Thoracic aorta (tissue), 2 donors: ENCODE results near the gene PPP3CA. TPM values are rescaled to one million over a fixed set of nuclear protein-coding genes. Genes with fewer than 3 reads are reported as not detected.
A peak's percentile ranks its signal among the peaks of the same experiment; 100 is the strongest.

Experiments used
- ATAC-seq: fragments of 150-250 bp; one replicate; pipeline ENCODE4 v1.8.0; 2017; ENCODE audit warnings: low read depth; ENCODE audit not compliant: insufficient number of reproducible peaks, low FRiP score
- DNase-seq: peaks from one replicate; pipeline ENCODE4 v3.0.0-alpha.2; 2020; ENCODE audit warnings: low spot score
- H3K27ac ChIP-seq, 2 donors: fragments of 200-600 bp; sonication (generic); 1 replicate in 1 of 2; 2 replicates in 1 of 2; pipeline ENCODE4 v1.5.1; 2016; ENCODE audit warnings: mild to moderate bottlenecking in 2 of 2, moderate library complexity in 2 of 2
- H3K27me3 ChIP-seq: fragments of 200-600 bp; sonication (generic); replicated peaks from 2 replicates; pipeline ENCODE4 v1.6.0; 2016; ENCODE audit warnings: mild to moderate bottlenecking; ENCODE audit not compliant: insufficient read depth
- H3K36me3 ChIP-seq: fragments of 200-600 bp; sonication (generic); one replicate; pipeline ENCODE4 v1.5.1; 2016
- H3K4me1 ChIP-seq, 2 donors: fragments of 200-600 bp; sonication (generic); 1 replicate in 1 of 2; 2 replicates in 1 of 2; pipeline versions ENCODE4 v1.5.1 to v1.6.0; 2016; ENCODE audit warnings: low read depth in 2 of 2, mild to moderate bottlenecking in 1 of 2; ENCODE audit not compliant: control insufficient read depth in 1 of 2
- H3K4me3 ChIP-seq: fragments of 200-600 bp; sonication (generic); 2 replicates; pipeline ENCODE4 v1.5.1; 2016; ENCODE audit warnings: mild to moderate bottlenecking
- H3K9me3 ChIP-seq: fragments of 200-600 bp; sonication (generic); 2 replicates; pipeline ENCODE4 v1.5.1; 2016
- CTCF ChIP-seq: fragments of 200-600 bp; sonication (generic); IDR thresholded peaks from one replicate; pipeline ENCODE4 v1.5.1; 2019; ENCODE audit warnings: antibody characterized with exemption
- total RNA-seq, 2 donors: library from RNA; depleted of rRNA; stranded (reverse); fragments of >200 nt; gene quantifications; one replicate each; pipeline versions ENCODE4 v1.1.0 to v1.2.3, GENCODE V29; 2016

The PPP3CA gene
- total RNA-seq, 2 donors from 2014 or later, result 21.9 to 43.2 TPM

GRCh38 chr4:101192244-101192643 is 155.1 kb downstream of the PPP3CA start:
- TF ChIP-seq CTCF, result no peak
- H3K9me3 ChIP-seq, result no peaks in the 10 kb centered on the region
- peak overlapping the region; percentile 14 to 54 for H3K27ac ChIP-seq
- peaks cover 12 to 24% of the 10 kb centered on the region in 2 donors for H3K4me1 ChIP-seq
- no peaks in the 10 kb centered on the region for H3K36me3 ChIP-seq
- peak overlapping the region; percentile 48 for H3K4me3 ChIP-seq
- no peak for DNase-seq
- no peak for ATAC-seq
- H3K27me3 ChIP-seq, result no peaks in the 10 kb centered on the region

DNA sequence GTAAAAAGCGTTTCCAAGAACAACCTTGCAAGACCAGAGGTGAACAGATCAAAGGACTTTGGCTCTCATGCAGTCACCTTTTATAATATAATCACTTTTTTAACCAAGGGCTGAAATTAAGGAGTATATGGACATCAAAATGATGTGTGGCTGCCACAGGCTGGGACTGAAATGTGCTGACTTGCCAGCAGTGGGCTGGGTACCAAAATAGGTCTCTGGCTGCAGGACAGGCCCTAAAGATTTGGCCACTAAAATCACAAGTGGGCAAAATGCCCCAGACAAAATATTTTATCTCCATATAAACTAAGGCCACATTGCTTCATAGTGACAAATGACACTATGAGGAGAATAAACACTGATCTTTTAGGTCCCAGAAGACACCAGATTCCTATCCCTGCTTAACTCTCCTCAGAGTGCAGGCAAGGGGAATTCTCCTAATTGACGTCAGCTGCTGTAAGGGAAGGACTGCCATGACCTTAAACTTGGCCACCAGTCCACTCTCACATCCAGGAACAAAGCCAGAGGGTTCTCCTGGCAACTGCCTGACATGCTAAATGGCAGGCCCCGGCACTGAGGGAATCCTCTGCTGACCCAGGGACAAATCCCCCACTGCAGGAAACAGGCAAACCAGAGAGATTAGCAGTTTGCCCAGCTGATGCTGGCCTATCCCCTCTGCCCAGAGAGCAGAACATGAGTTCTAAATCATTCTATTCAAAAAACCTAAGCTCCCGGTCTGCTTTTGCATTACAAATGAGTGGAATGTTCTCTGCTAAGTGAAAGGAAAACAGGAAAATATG is 155.8 kb downstream of the PPP3CA start:
- ATAC-seq (peak; percentile 83), DNase-seq (peak; percentile 20)
- Histone ChIP-seq H3K27me3 (no peaks in the 10 kb centered on the region), H3K9me3 (no peaks in the 10 kb centered on the region), H3K4me3 (peak overlapping the region; percentile 48), H3K4me1 (peaks cover 12 to 24% of the 10 kb centered on the region in 2 donors), H3K27ac (peak overlapping the region; percentile 14 to 54), H3K36me3 (no peaks in the 10 kb centered on the region)
- TF ChIP-seq CTCF, result no peak

- H3K4me1 ChIP-seq, result peaks cover 12 to 24% of the 10 kb centered on the region in 2 donors
- ATAC-seq, result no peak
- peak overlapping the region; percentile 14 to 54 for H3K27ac ChIP-seq
- DNase-seq, result no peak
- no peaks in the 10 kb centered on the region for H3K27me3 ChIP-seq
- no peak for TF ChIP-seq CTCF
- no peaks in the 10 kb centered on the region for H3K36me3 ChIP-seq
- H3K4me3 ChIP-seq, result no peak overlapping the region
- no peaks in the 10 kb centered on the region for H3K9me3 ChIP-seq
Observed at GRCh38 chr4:101190751-101191150, 156.6 kb downstream of the PPP3CA start.

- DNase-seq (no peak), ATAC-seq (no peak)
- Histone ChIP-seq H3K27ac (no peak overlapping the region), H3K4me1 (peaks cover 12 to 24% of the 10 kb centered on the region in 2 donors), H3K36me3 (no peaks in the 10 kb centered on the region), H3K9me3 (no peaks in the 10 kb centered on the region), H3K4me3 (no peak overlapping the region), H3K27me3 (no peaks in the 10 kb centered on the region)
- TF ChIP-seq CTCF, result no peak
Observed at GRCh38 chr4:101188906-101189305, 158.4 kb downstream of the PPP3CA start.

DNA sequence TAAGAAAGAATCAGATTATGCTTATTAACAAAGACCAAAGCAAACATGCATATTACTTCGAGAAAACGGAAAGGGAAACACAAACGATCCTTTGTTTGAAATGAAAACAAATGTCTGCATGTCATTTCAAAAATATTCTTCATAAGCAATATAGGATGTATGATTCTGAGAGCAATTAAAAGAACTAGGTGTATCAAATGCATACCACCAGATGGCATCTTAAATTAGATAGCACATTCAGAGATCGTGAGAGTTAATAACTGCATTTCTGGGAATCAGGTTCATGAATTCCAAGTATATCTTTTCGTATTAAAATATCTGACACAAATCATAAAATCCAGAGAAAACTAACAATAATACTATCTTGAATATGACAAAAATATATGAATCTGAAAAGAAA is 159.5 kb downstream of the PPP3CA start:
- Histone ChIP-seq H3K27me3 (no peaks in the 10 kb centered on the region), H3K9me3 (no peaks in the 10 kb centered on the region), H3K4me1 (peaks cover 12 to 24% of the 10 kb centered on the region in 2 donors), H3K27ac (no peak overlapping the region), H3K36me3 (no peaks in the 10 kb centered on the region), H3K4me3 (no peak overlapping the region)
- DNase-seq (no peak), ATAC-seq (no peak)
- TF ChIP-seq CTCF, result no peak
